ENCODE data around the gene NEURL1B. TPM values are rescaled to one million over a fixed set of nuclear protein-coding genes. Genes with fewer than 3 reads are reported as not detected.
A peak's percentile ranks its signal among the peaks of the same experiment; 100 is the strongest.

NEURL1B gene
- total RNA-seq, 2 experiments from 2014 or later: 0.32 to 0.57 TPM

DNA sequence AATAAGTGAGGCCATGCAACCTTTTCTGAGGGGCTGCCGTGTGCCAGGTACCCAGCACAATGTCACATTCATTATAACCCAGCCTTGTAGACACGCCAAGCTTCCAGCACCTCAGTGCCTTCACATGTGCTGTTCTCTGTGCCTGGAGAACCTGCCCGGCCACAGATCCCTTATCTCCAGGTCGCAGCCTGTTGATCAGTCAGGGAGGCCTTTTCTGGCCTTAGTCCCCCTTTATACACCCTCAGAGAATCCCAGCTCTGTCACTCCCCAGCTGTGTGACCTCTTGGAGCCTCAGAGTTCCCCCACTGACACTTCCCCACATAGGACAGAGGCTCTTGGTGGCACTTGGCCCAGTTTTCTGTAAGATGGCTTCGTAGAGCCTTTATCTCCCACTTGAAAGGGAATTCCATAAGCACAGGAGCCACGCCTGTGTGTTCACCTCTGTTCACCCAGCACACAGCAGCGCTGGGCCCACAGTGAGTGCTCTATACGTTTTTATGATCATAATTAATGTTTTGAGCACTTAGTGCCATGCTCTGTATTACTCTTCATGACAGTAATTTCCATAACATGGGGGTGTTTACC lies 38.7 kb downstream of the NEURL1B start:
- Histone ChIP-seq H3K4me3 (ENCODE audit: low read depth, low read length, poor library complexity, severe bottlenecking) (no peak overlapping the region), H3K4me2 (ENCODE audit: low read length) (no peak overlapping the region), H3K36me3 (ENCODE audit: insufficient read depth, low read length) (no peaks in the 10 kb centered on the region), H3K27ac (ENCODE audit: low read depth, low read length, poor library complexity, severe bottlenecking) (no peak overlapping the region), H3K9me2 (ENCODE audit: insufficient read depth, low read length) (no peaks in the 10 kb centered on the region), H3K4me1 (ENCODE audit: insufficient read depth, low read length, poor library complexity, severe bottlenecking) (no peaks in the 10 kb centered on the region), H3K9me3 (ENCODE audit: low read length) (no peaks in the 10 kb centered on the region), H3K79me2 (ENCODE audit: insufficient read depth, low read depth, low read length) (no peaks in the 10 kb centered on the region), H4K20me1 (ENCODE audit: insufficient read depth, low read length) (no peaks in the 10 kb centered on the region), H2AFZ (ENCODE audit: low read length) (no peak overlapping the region)
- no peak for DNase-seq (ENCODE audit: low spot score)
- BruUV-seq (replicated peaks): no TSS peak
- POLR2A ChIA-PET: no interaction called here
- intact Hi-C loops (cut with micrococcal nuclease; ENCODE audit: unreplicated experiment): no loop called here
- CTCF ChIA-PET (ENCODE audit: unreplicated experiment): interaction anchor here (0.6 kb wide), 1 partner anchor 50 kb away, joined by 3 read pairs; no protein-coding TSS in a partner anchor
- TF ChIP-seq, protein P1, sequence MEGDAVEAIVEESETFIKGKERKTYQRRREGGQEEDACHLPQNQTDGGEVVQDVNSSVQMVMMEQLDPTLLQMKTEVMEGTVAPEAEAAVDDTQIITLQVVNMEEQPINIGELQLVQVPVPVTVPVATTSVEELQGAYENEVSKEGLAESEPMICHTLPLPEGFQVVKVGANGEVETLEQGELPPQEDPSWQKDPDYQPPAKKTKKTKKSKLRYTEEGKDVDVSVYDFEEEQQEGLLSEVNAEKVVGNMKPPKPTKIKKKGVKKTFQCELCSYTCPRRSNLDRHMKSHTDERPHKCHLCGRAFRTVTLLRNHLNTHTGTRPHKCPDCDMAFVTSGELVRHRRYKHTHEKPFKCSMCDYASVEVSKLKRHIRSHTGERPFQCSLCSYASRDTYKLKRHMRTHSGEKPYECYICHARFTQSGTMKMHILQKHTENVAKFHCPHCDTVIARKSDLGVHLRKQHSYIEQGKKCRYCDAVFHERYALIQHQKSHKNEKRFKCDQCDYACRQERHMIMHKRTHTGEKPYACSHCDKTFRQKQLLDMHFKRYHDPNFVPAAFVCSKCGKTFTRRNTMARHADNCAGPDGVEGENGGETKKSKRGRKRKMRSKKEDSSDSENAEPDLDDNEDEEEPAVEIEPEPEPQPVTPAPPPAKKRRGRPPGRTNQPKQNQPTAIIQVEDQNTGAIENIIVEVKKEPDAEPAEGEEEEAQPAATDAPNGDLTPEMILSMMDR (conservative IDR thresholded peaks at IDR 0.05; ENCODE audit: low read length): no peak
- TF ChIP-seq EZH2phosphoT487 (IDR thresholded peaks at IDR 0.05; ENCODE audit: borderline replicate concordance, low read depth, low read length): no peak

DNA sequence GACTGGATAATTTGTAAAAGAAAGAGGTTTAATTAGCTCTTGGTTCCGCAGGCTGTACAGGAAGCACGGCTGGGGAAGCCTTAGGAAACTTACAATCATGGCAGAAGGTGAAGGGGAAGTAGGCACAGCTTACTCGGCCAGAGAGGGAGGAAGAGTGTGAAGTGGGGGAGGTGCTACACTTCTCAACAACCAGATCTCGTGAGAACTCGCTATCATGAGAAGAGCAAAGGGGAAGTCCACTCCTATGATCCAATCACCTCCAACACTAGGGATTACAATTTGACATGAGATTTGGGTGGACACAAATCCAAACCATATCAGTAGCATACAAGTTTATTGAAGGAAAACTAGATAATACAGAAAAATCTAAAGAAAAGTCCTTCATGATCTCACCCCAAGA lies 39.9 kb downstream of the NEURL1B start:
- no peaks in the 10 kb centered on the region for H3K79me2 ChIP-seq (ENCODE audit: insufficient read depth, low read depth, low read length)
- H4K20me1 ChIP-seq (ENCODE audit: insufficient read depth, low read length): no peaks in the 10 kb centered on the region
- no peak overlapping the region for H3K27ac ChIP-seq (ENCODE audit: low read depth, low read length, poor library complexity, severe bottlenecking)
- no peaks in the 10 kb centered on the region for H3K9me2 ChIP-seq (ENCODE audit: insufficient read depth, low read length)
- POLR2A ChIA-PET: no interaction called here
- BruUV-seq (replicated peaks): no TSS peak
- no peak overlapping the region for H3K4me2 ChIP-seq (ENCODE audit: low read length)
- intact Hi-C loops (cut with micrococcal nuclease; ENCODE audit: unreplicated experiment): no loop called here
- no peak for TF ChIP-seq EZH2phosphoT487 (IDR thresholded peaks at IDR 0.05; ENCODE audit: borderline replicate concordance, low read depth, low read length)
- TF ChIP-seq, protein P1 (conservative IDR thresholded peaks at IDR 0.05; ENCODE audit: low read length): no peak
- CTCF ChIA-PET (ENCODE audit: unreplicated experiment): interaction anchor here (0.6 kb wide), 1 partner anchor 352 kb away, joined by 3 read pairs; no protein-coding TSS in a partner anchor
- H3K36me3 ChIP-seq (ENCODE audit: insufficient read depth, low read length): no peaks in the 10 kb centered on the region
- no peak overlapping the region for H2AFZ ChIP-seq (ENCODE audit: low read length)
- peak; percentile 36 for DNase-seq (ENCODE audit: low spot score)
- H3K9me3 ChIP-seq (ENCODE audit: low read length): no peaks in the 10 kb centered on the region
- no peak overlapping the region for H3K4me3 ChIP-seq (ENCODE audit: low read depth, low read length, poor library complexity, severe bottlenecking)
- H3K4me1 ChIP-seq (ENCODE audit: insufficient read depth, low read length, poor library complexity, severe bottlenecking): no peaks in the 10 kb centered on the region

DNA sequence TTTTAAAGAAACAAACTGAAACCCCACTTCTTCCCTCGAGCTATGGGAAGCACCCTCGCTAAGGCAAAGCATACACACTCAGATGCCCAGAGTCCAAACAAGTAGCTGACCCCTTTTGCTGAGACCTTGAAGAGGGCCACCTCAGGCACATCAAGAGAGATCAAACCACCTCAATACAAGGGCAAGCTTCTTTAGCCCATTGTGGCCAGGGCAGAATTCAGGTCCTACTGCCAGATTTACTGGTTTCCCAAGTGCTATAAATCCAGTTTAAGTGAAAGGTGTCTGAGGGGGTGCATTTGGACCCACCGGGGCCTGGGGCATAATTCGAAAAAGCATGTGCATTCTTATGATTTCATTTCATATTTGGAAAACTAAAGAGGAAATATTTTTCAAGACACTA lies 40.4 kb downstream of the NEURL1B start:
- Histone ChIP-seq H2AFZ (ENCODE audit: low read length) (no peak overlapping the region), H3K4me2 (ENCODE audit: low read length) (no peak overlapping the region), H3K9me2 (ENCODE audit: insufficient read depth, low read length) (no peaks in the 10 kb centered on the region), H3K79me2 (ENCODE audit: insufficient read depth, low read depth, low read length) (no peaks in the 10 kb centered on the region), H3K4me3 (ENCODE audit: low read depth, low read length, poor library complexity, severe bottlenecking) (no peak overlapping the region), H4K20me1 (ENCODE audit: insufficient read depth, low read length) (no peaks in the 10 kb centered on the region), H3K4me1 (ENCODE audit: insufficient read depth, low read length, poor library complexity, severe bottlenecking) (no peaks in the 10 kb centered on the region), H3K27ac (ENCODE audit: low read depth, low read length, poor library complexity, severe bottlenecking) (no peak overlapping the region), H3K36me3 (ENCODE audit: insufficient read depth, low read length) (no peaks in the 10 kb centered on the region), H3K9me3 (ENCODE audit: low read length) (no peaks in the 10 kb centered on the region)
- TF ChIP-seq, protein P1 (conservative IDR thresholded peaks at IDR 0.05; ENCODE audit: low read length): no peak
- TF ChIP-seq EZH2phosphoT487 (IDR thresholded peaks at IDR 0.05; ENCODE audit: borderline replicate concordance, low read depth, low read length): no peak
- ChIA-PET CTCF (ENCODE audit: unreplicated experiment) (interaction anchor here (0.6 kb wide), 1 partner anchor 351 kb away, joined by 3 read pairs; no protein-coding TSS in a partner anchor), POLR2A (no interaction called here)
- no peak for DNase-seq (ENCODE audit: low spot score)
- no TSS peak for BruUV-seq (replicated peaks)
- intact Hi-C loops (cut with micrococcal nuclease; ENCODE audit: unreplicated experiment): no loop called here
